Measurements from ENCODE around the gene ADAMTS12.
"Not testable (repeated sequence)": the region's sequence is repeated elsewhere in the genome, so short reads cannot be mapped to it uniquely, and the experiment has no call there.

Gene ADAMTS12

DNA sequence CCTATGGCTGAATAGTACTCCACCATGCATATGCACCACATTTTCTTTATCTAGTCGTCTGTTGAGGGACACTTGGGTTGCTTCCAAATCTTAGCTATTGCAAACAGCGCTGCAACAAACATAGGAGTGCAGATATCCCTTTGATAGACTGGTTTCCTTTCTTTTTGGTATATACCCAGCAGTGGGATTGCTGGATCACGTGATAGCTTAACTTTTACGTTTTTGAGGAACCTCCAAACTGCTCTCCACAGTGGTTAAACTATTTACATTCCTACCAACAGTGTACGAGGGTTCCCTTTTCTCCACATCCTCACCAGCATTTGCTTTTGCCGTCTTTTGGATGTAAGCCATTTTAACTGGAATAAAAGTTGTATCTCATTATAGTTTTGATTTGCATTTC, 308.5 kb downstream of the ADAMTS12 start:
- no peak for DNase-seq (ENCODE audit: low read depth)

DNA sequence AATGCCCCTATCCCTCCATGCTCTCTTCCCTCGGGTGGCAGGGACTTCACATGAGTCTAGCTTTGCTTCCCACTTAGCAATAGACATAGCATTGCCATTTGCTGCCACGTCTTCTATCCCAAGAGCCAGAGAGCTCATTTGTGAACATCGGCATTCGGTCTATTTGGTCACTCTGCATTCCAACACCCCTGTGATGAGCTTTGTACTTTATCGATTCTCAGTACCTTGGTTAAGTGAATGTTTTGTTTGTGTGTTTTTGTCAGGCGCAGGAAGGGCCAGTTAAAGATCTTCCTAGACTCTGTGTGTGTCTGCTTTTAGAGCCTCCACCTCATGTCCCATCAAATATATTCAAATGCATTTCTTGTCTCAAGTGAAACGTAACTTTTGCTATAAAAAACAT, 309.4 kb downstream of the ADAMTS12 start:
- DNase-seq (ENCODE audit: low read depth) = no peak

DNA sequence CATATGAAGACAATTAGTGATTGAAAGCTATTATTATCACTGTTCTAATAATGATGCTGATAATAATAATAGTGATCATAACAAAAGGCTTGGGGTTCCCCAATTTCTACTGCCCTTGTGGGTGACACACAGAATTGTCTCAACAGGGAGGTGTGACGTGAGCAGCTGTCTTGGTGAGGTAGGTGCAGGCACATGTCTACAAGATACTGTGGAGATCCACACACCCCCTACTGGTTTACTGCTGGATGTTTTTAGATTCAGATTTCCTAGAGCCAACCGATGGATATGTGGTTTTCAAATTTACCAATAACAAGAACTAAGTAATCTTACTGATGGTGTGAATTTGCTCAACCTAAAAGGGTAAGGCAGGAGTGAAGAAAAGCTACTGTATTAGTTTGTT, 312.0 kb downstream of the ADAMTS12 start:
- no peak for DNase-seq (ENCODE audit: low read depth)

DNA sequence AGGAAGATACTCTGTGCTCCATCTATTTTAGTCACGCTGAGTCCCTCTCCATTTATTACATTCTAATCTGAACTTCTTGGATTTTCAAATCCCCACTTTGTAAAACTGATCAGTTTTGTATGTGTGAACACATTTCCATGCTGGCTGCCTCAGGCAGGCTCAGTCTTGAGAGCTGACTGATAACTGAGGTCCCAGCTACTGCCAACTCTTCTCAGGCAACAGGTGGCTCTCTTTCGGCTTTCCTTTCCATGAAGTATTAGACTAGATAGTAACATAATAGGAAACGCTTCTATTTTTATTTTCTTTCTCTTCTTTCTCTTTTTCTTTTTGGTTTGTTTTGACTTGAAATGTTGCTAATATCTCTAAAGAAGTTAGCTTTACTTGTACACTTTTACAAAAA, 312.6 kb downstream of the ADAMTS12 start:
- DNase-seq (ENCODE audit: low read depth) = no peak

DNA sequence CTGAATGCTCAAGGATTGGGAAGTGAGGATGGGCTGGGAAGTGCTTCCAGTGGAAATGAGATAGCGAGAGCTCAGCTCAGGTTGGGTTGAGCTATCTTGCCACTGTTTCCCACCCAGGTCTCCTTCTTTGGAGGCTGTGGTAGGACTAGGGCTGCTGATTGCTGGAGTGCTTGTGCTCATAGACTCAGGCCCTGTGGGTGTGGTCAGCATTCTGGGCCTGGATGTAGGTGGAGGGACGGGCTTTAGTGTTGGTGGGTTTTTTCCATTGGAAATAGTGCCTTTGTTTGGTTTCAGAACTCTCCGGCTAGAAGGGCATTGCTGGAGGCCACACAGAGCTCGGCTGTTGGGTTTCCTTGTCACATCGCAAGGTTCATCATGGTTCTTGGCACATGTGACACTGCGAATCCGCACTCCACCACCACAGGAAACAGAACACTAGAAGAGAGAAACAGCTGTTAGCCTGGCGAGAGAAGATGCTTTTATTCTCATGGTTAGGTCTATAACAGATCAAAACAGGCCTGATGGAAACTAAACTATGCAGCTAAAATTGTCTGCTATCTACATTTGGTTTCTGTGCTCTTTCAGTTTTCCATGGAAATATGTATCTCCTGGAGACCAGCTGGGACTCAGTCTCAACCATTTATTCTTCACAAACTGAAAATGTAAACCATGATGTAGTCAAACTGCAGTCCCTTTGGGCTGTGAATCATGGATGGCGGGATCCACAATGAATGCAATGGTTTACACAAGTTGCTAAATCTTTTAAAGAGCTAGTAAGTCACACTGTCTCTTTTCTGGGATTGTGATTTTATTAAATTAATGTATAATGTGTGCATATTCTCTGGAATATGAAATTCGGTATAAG, 314.8 kb downstream of the ADAMTS12 start:
- DNase-seq (ENCODE audit: low read depth) = no peak

DNA sequence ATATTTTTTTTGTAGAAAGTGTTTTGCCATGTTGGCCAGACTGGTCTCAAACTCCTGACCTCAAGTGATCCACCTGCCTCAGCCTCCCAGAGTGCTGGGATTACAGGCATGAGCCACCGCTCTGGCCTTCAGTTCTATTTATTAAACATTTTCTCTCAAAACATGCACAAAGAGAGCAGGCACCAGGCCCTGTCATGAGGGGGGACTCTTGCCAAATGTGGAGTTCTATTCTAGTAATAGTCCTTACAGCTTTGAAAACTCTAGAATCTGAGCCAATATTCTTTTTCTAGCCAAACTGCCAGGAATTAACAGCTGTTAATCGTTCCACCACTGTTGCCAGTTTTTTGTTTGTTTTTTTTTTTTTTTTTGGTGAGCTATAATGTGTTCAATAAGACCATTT, 326.5 kb downstream of the ADAMTS12 start:
- DNase-seq (ENCODE audit: low read depth) = no peak

DNA sequence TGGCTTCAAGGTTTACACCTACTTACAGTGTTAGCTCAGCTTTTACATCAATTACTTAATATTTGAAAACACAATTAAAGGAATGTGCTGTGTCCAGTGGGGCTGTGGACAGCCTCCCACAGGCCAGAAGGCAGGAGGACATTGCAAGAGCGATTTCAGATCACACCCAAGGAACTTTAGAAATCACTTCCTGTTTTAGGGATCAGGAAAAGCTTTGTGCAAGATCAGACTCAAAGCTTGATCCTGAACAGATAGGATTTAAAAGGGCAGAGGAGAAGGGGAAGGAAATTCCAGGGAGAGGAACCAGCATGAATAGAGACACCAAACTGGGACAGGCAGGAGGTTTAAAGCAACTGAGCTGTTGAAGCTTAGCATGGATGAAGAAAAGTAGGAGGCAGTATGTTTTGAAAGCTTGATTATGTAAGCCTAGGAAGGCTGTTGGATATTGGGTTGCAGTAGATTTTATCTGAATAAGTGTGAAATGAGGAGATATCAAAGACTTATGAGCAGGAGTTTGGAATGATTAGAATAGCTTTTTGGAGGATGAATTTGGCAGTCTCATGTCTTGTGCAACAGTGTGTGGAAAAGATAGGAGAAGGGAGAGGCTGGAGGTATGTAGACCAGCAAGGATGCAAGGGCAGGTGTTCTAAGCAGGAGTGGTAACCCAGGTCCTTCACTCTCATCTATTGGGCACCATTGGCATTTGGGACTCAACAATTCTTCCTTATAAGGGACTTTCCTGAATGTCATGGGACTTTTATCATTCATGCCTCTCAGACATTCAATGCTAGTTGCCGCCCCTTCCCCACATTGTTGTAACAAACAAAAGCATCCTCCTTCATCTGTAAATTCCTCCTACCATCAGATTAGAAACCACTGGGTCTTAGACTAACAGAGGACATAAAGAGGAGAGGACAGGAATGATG, 327.5 kb downstream of the ADAMTS12 start:
- no peak for DNase-seq (ENCODE audit: low read depth)

DNA sequence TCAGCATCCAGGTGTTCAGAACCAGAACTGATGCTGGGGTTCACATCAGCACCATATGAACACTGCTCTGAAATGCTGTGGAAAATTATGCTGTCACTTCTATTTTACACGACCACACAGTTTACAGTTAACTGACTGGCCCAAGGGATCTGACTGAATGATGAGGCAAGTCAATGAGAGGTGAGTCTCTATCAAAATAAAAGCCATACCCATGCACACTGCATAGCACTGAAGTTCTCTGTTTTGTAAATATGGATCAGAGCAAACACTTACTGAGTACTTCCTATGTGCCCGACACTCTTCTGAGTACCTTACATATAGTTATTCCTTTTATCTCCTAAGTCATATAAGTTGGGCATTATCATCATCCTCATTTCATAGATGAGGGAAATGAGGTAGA, 328.3 kb downstream of the ADAMTS12 start:
- DNase-seq (ENCODE audit: low read depth) = no peak

DNA sequence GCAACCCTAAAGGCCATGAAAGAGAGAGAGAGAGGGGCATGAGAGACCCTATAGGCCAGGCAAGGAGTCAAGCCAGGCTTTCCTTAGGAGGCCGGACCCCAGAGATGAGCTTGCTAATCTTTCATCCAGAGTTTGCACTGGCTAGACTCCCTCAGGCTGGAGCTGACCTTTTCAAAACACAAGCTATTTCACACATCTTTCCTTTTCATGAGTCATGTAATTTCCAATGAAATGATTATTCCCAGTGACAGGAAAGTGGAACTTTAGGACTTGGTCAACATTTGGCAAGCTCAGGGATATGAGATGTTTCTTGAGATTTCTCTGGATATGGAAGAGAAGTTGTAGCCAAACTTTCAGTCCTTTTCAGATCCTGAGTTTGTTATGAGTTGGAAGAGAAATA, 333.3 kb downstream of the ADAMTS12 start:
- no peak for DNase-seq (ENCODE audit: low read depth)

DNA sequence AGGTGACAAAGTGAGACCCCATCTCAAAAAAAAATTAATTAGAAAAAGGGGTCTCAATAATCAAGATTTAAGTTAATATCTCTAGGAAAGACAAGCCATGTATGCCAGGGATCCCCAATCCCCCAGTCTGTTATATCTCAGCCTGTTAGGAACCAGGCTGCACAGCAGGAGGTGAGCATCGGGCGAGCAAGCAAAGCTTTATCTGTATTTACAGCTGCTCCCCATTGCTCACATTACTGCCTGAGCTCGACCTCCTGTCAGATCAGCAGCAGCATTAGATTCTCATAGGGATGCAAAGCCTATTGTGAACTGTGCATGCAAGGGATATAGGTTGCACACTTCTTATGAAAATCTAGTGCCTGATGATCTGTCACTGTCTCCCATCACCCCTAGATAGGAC, 334.2 kb downstream of the ADAMTS12 start:
- DNase-seq (ENCODE audit: low read depth) = no peak

DNA sequence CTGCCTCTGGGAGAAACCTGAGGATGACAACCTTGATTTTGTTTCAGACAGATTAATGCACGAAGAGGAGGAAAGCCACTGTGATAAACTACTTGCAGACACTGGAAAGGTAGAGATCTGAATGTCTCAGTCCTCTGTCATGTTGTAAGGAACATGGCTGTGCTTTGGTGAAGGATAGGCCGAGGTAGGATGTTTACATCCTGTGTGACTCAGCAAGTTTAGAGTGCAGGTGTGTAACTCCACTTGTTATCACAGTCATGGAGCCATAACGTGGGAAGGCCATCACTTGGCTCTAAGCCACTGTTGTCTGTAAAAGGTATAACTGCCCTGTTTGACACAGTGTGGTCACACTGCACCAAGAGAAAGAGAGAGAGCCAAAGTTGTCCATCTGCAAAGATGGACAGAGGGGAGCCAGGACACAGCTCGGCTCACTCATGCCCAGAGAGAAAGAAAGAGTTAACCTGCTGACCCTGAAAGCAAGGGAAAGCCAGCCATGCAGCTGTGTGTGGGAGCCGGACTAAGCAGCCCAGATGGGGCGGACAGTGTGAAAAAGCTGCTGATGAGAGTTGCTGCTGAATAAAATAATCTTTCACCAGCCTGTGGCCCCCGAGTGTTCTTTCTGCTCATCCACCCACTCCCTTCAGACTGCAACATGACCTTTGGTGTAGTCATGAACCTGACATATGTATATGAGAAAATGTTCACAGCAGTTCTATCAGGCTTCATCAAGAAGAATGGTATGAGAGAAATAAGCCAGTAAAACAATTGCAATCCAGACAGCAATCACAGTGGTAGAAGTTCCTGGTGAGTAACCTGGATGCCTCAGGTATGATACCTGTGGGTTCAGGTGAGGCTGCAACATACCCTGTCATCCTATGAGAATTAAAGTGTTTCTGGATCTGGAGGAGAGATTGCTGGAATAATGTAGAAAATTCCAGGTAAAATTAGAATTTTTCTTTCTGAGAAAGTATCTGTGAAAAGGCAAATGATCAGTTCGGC, 335.2 kb downstream of the ADAMTS12 start:
- no peak for DNase-seq (ENCODE audit: low read depth)

DNA sequence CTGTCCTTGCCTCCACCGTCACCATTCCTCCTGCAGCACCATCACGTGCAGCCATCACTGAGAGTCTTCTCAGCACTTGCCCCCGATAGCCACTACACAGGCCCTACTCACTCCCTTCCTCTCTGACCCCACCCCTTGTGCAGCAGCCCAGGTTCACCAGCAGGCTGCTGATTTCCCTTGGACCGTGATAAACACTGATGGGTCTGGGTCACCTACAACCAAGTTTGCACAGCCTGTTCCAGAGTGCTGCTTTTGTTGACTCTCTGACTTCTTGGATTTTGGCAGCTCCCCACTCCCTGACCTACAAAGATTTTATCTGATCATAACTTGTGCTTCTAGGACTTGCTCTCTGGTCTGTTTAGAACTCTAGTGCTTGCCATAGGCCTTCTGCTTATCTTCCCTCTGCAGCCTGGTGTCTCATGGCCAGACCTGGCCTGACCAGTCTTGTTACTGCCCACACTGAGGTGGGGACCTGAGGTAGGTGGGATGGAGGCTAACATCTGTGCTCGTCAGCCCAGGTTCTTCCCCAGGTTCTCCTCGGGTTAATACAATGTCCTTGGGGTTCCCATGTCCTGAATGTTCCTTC, 341.7 kb downstream of the ADAMTS12 start:
- no peak for DNase-seq (ENCODE audit: low read depth)

DNA sequence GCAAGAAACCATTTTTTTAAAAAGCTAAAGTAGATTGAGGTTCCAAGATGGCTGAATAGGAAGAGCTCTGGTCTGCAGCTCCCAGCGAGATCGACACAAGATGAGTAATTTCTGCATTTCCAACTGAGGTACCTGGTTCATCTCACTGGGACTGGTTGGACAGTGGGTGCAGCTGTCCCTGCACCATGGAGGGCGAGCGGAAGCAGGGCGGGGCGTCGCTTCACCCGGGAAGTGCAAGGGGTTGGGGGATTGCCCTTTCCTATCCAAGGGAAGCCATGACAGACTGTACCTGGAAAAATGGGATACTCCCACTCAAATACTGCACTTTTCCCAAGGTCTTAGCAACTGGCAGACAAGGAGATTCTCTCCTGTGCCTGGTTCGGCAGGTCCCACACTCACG, 352.0 kb downstream of the ADAMTS12 start:
- DNase-seq (ENCODE audit: low read depth) = not testable (repeated sequence)

DNA sequence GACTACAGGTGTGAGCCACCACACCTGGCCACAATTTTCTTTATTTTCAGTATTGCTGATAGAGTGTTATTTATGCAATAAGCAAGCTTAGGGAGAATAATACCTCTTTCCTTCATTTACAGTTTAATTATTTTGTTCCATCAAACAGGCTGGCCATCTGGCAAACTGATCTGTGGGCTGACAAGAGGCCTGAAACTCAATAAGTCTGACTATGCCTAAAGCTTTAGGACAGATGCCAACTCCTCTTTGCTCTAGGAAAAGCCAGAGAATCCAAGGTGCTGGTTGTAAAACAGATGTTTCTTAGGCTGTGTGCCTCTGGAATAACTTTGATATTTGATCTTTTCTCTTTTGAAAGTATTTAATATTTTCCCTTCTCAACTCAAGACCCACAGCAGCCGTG, 352.6 kb downstream of the ADAMTS12 start:
- DNase-seq (ENCODE audit: low read depth) = no peak

DNA sequence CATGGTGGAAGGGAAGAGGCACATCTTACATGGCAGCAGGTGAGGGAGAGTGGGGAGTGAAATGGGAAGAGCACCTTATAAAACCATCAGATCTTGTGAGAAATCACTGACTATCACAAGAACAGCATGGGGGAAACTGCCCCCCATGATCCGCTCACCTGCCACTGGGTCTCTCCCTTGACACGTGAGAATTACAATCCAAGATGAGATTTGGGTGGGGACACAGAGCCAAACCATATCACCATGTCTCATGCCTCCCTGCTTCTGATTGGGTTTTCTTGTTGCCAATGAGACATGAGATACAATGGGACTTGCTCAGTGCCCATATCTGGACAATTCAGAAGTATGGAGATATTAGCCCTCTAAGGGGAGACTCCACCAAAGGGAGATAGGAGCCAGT, 353.6 kb downstream of the ADAMTS12 start:
- DNase-seq (ENCODE audit: low read depth) = no peak

DNA sequence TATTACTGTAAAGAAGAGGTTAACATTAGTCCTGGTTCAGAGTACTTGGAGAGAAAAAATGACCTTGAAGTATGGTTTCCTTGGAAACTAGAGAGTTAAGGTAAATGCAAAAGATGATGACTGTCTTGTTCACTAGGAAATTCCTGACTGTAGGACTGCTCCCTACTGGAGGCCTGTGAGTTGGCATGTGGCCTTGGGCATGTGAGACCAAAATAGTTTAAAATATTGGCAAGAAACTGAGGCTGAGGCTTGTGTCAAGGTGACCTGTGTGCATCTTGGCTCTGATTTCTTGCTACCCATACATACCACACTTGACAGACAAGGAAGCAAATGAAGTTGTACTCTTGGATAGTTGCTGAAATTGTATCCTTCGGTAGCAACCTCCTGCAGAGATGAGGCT, 354.6 kb downstream of the ADAMTS12 start:
- no peak for DNase-seq (ENCODE audit: low read depth)

DNA sequence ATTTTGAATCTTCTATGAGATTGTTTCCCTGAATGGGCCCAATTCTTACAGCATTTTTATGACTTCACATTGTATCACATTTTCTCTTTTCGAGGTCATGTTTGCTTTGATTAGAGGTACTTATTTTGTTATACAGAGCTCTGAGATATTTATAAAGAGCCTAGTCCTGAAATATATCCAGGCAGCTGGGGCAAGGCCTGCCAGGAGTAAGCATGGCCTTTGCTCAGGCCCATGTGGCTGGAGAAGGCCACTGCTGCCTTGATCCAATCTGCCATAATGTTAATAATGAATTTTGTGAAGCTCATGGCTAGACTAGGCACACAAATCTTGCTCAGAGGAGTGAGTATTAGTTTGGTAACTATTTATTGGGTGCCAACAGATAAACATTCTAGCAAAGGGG, 355.0 kb downstream of the ADAMTS12 start:
- DNase-seq (ENCODE audit: low read depth) = no peak

DNA sequence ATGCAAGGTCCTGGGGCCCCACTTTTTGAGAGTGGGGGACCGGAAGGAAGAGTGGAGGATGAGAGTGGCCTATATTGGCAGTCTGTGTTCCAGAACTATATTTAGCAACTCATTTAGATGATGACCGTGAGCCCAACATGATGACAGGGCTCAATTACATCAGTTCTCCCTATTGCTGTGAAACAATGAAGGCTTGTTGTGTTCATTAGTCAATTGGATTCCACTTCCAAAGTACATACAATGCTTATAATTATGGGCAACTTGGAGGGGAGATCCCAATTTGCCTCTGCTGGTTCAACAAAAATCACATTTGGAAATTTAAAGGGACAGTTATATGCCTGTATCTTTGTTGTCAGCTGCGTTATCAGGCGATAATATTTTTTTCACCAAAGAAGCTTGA, 360.0 kb downstream of the ADAMTS12 start:
- DNase-seq (ENCODE audit: low read depth) = no peak

DNA sequence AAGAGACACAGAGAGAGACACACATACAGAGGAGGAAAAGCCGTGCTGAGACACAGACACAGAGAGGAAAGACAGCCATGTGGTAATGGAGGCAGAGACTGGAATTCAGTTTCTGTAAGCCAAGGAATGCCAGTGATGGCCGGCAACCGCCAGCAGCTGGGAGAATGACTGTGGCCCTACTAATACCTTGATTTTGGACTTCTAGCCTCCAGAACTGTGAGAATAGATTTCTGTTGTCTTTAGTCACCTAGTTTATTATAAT, 360.8 kb downstream of the ADAMTS12 start:
- no peak for DNase-seq (ENCODE audit: low read depth)

DNA sequence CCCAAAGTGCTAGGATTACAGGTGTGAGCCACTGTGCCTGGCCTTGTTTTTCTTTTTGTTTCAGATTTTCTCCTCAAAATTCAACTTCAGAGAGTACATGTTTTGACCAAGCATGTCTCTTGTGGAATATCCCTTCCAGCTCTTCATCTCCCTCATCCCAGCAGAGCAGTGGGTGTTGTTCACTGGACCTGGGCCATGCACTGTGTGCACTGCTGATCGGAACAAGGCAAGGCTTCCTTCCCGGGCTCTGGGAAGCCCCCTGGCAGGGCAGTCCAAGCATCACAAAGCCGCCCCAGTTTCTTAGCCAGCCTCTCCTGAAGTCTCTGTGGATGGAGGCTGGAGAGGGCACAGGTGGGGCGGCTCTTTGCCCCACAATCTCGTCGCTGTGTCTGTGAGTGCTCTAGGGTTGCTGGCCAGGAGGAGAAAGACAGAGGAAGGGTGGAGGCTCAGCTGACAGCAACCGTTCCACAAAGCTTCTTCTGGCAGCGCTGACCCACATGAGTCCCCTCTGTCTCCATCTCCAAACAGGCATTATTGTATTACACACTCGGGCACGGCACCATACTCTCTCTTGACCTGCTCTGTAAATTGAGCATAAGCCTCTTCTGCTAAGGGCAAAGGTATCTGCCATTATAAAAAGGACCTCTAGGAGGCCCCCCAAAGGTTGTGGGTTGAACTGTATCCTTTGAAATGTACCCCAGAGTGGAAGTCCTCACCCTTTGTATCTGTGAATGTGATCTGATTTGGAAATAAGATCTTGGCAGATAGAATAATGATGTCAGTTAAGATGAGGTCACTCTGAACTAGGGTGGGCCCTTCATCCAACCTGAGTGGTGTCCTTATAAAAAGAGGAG, 361.4 kb downstream of the ADAMTS12 start:
- no peak for DNase-seq (ENCODE audit: low read depth)

DNA sequence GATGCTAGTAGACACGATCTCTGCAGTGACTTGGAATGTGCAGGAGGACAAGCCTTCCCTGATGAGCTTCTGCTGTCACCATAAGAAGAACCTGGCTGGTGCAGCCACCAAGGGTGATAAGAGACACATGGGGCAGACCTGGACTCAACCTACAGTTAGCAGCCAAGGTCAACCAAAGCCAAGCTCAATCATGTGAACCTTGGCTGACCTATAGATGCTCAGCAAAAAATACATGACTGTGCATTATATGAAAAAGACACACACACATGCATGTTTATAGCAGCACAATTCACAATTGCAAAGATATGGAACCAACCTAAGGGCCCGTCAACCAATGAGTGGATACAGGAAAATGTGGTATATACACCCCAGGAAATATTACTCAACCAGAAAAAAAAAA, 364.1 kb downstream of the ADAMTS12 start:
- DNase-seq (ENCODE audit: low read depth) = no peak

Data from CMK (cell line).